Kidney epithelial cell (primary cell): ENCODE measurements around the gene CRYBA2. TPM values are rescaled to one million over a fixed set of nuclear protein-coding genes. Genes with fewer than 3 reads are reported as not detected.

Source experiments
- DNase-seq: peaks from one replicate; pipeline ENCODE4 v3.0.0-alpha.2; 2010; ENCODE audit warnings: low read depth
- H3K27me3 ChIP-seq: 2 replicates; pipeline ENCODE4 v1.6.0; 2011; ENCODE audit warnings: low read length; ENCODE audit not compliant: control insufficient read depth, insufficient read depth
- H3K36me3 ChIP-seq: 2 replicates; pipeline ENCODE4 v1.5.1; 2011; ENCODE audit warnings: low read length; ENCODE audit not compliant: control insufficient read depth, insufficient read depth
- H3K4me3 ChIP-seq: 2 replicates; pipeline ENCODE4 v1.5.1; 2011; ENCODE audit warnings: low read depth, mild to moderate bottlenecking, control low read depth, low read length
- CTCF ChIP-seq: IDR thresholded peaks from 2 replicates; pipeline ENCODE4 v1.5.1; 2011; ENCODE audit warnings: mild to moderate bottlenecking, moderate library complexity, low read length, control low read depth, inconsistent platforms; ENCODE audit not compliant: insufficient read depth, poor library complexity, severe bottlenecking
- total RNA-seq: library from RNA; depleted of rRNA; stranded (reverse); fragments of >200 nt; gene quantifications from 2 replicates; pipeline ENCODE4 v1.2.3, GENCODE V29; 2015

Gene CRYBA2
- total RNA-seq, 1 donor from 2014 or later: not detected

- TF ChIP-seq CTCF: no peak
- H3K4me3 ChIP-seq: no peak overlapping the region
- no peak for DNase-seq
- no peaks in the 10 kb centered on the region for H3K36me3 ChIP-seq
- peaks cover 61% of the 10 kb centered on the region for H3K27me3 ChIP-seq
Measured at GRCh38 chr2:218961651-218962570, 31.3 kb downstream of the CRYBA2 start.

- no peaks in the 10 kb centered on the region for H3K36me3 ChIP-seq
- TF ChIP-seq CTCF: no peak
- H3K4me3 ChIP-seq: no peak overlapping the region
- no peak for DNase-seq
- peaks cover 67% of the 10 kb centered on the region for H3K27me3 ChIP-seq
Measured at GRCh38 chr2:218961229-218961628, 32.0 kb downstream of the CRYBA2 start.

GRCh38 chr2:218960309-218961165 is 32.7 kb downstream of the CRYBA2 start:
- Histone ChIP-seq H3K36me3 (no peaks in the 10 kb centered on the region), H3K4me3 (no peak overlapping the region), H3K27me3 (peaks cover 70% of the 10 kb centered on the region)
- no peak for DNase-seq
- TF ChIP-seq CTCF: no peak

GRCh38 chr2:218959761-218960308 is 33.4 kb downstream of the CRYBA2 start:
- peak overlapping the region; percentile 20 for H3K4me3 ChIP-seq
- no peak for DNase-seq
- no peaks in the 10 kb centered on the region for H3K36me3 ChIP-seq
- peaks cover 76% of the 10 kb centered on the region for H3K27me3 ChIP-seq
- no peak for TF ChIP-seq CTCF

GRCh38 chr2:218959141-218959731 is 34.0 kb downstream of the CRYBA2 start, which contains the start of gene CDK5R2:
Gene CDK5R2 (plus strand): TSS chr2:218959666. CDS start chr2:218959821, 155 bp downstream.
- no peak for TF ChIP-seq CTCF
- no peaks in the 10 kb centered on the region for H3K36me3 ChIP-seq
- H3K4me3 ChIP-seq: peak within 1 kb of the TSS; percentile 20
- H3K27me3 ChIP-seq: peaks cover 80% of the 10 kb centered on the region
- DNase-seq: peak; percentile 14
